ENCODE data around the gene GPR33. TPM values are rescaled to one million over a fixed set of nuclear protein-coding genes. Genes with fewer than 3 reads are reported as not detected.

Gene GPR33
- total RNA-seq, 1 experiment from 2014 or later: not detected

DNA sequence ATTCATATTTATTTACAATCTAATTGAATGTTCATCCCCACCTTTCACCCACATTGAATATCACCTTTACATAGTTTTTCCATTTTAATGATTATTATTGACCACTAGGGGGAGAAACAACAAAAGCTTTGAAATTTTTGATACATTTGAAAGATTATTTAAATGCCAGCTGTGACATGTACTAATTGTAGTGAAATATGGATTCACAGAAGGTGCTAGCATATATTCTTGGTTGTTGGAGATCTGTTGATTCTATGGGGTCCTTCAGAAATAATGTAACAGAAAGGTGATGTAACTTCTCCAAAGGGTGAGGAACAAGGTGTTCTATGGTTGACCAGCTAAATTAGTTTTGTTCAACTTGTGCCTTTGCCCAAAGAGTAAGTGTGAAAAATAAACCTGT, 22.4 kb upstream of the GPR33 start:
- no peak for ATAC-seq
- H3K9me3 Mint-ChIP-seq: no peaks in the 10 kb centered on the region
- H3K36me3 Mint-ChIP-seq: no peaks in the 10 kb centered on the region
- no peak overlapping the region for H3K4me3 Mint-ChIP-seq
- ChIA-PET CTCF (interaction anchor here (0.6 to 1.6 kb wide), 21 partner anchors 8 to 745 kb away, joined by 3 to 6 read pairs (median 3); partner anchors contain the start of genes DTD2 and HEATR5A), POLR2A (no interaction called here)
- DNase-seq (ENCODE audit: low spot score): no peak
- TF ChIP-seq, protein P1, sequence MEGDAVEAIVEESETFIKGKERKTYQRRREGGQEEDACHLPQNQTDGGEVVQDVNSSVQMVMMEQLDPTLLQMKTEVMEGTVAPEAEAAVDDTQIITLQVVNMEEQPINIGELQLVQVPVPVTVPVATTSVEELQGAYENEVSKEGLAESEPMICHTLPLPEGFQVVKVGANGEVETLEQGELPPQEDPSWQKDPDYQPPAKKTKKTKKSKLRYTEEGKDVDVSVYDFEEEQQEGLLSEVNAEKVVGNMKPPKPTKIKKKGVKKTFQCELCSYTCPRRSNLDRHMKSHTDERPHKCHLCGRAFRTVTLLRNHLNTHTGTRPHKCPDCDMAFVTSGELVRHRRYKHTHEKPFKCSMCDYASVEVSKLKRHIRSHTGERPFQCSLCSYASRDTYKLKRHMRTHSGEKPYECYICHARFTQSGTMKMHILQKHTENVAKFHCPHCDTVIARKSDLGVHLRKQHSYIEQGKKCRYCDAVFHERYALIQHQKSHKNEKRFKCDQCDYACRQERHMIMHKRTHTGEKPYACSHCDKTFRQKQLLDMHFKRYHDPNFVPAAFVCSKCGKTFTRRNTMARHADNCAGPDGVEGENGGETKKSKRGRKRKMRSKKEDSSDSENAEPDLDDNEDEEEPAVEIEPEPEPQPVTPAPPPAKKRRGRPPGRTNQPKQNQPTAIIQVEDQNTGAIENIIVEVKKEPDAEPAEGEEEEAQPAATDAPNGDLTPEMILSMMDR (IDR thresholded peaks at IDR 0.05): peak; percentile 58
- TF ChIP-seq NFYB (CRISPR knock-in tag; conservative IDR thresholded peaks at IDR 0.05; ENCODE audit: low read depth) (no peak), ZNF423 (CRISPR knock-in tag; IDR thresholded peaks at IDR 0.05) (no peak)
- no peaks in the 10 kb centered on the region for H3K4me1 Mint-ChIP-seq
- no peaks in the 10 kb centered on the region for H3K27me3 Mint-ChIP-seq (ENCODE audit: low read depth)
- H3K27ac Mint-ChIP-seq: no peak overlapping the region

DNA sequence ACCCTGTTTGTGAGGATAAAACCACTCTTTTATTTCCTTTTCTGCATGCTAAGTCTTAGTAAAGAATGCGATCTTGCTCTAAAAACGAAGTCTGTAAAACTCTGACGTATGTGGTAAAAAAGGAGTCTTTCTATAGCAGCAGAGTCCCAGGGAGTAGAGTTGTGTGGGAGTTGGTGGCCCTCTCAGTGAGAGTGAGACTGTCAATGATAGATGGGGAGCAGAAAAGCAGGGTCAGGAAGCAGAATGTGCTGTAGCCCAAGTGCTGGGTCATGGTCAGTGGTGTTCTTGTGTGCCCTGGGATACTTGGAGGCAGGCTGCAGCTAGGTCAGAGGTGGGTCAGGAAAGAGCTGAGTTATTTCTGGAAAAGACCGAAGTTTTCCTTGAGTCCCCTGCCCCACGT, 20.3 kb upstream of the GPR33 start:
- Mint-ChIP-seq H3K27me3 (ENCODE audit: low read depth) (no peaks in the 10 kb centered on the region), H3K27ac (peak overlapping the region; percentile 12; the same call in 1 of the 2 replicates), H3K4me1 (no peaks in the 10 kb centered on the region), H3K4me3 (no peak overlapping the region), H3K9me3 (no peaks in the 10 kb centered on the region), H3K36me3 (no peaks in the 10 kb centered on the region)
- TF ChIP-seq, protein P2, sequence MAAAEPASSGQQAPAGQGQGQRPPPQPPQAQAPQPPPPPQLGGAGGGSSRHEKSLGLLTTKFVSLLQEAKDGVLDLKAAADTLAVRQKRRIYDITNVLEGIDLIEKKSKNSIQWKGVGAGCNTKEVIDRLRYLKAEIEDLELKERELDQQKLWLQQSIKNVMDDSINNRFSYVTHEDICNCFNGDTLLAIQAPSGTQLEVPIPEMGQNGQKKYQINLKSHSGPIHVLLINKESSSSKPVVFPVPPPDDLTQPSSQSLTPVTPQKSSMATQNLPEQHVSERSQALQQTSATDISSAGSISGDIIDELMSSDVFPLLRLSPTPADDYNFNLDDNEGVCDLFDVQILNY (CRISPR knock-in tag; IDR thresholded peaks at IDR 0.05): no peak
- TF ChIP-seq, protein P3, sequence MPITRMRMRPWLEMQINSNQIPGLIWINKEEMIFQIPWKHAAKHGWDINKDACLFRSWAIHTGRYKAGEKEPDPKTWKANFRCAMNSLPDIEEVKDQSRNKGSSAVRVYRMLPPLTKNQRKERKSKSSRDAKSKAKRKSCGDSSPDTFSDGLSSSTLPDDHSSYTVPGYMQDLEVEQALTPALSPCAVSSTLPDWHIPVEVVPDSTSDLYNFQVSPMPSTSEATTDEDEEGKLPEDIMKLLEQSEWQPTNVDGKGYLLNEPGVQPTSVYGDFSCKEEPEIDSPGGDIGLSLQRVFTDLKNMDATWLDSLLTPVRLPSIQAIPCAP (CRISPR knock-in tag; IDR thresholded peaks at IDR 0.05): no peak
- TF ChIP-seq RELA (CRISPR knock-in tag; IDR thresholded peaks at IDR 0.05; ENCODE audit: borderline replicate concordance): no peak
- TF ChIP-seq, protein P4, sequence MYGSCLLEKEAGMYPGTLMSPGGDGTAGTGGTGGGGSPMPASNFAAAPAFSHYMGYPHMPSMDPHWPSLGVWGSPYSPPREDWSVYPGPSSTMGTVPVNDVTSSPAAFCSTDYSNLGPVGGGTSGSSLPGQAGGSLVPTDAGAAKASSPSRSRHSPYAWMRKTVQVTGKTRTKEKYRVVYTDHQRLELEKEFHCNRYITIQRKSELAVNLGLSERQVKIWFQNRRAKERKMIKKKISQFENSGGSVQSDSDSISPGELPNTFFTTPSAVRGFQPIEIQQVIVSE (CRISPR knock-in tag; IDR thresholded peaks at IDR 0.05; ENCODE audit: borderline replicate concordance): no peak
- CTCF ChIA-PET: no interaction called here
- DNase-seq (ENCODE audit: low spot score) (no peak), ATAC-seq (no peak)
- POLR2A ChIA-PET: no interaction called here

DNA sequence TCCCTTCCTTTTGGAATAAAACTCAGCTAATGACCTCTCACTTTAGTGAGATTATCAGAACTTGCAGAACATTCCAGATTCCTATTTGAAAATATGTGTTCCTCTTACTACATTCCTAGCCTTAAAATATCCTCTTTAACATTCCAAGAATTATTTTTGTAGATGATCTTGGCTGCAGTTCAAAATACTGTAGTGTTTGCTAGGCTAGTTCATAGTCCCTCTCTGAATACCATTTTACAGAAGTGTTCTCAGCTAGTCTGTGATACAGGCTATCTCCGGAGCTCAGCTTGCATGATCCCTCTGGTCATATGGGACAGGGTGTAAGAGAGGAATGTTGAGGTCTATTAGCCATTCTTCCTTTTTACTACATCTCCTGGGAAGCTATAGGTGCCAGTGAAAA, 17.6 kb upstream of the GPR33 start:
- no peak for ATAC-seq
- Mint-ChIP-seq H3K27me3 (ENCODE audit: low read depth) (no peaks in the 10 kb centered on the region), H3K4me3 (no peak overlapping the region), H3K36me3 (no peaks in the 10 kb centered on the region), H3K4me1 (no peaks in the 10 kb centered on the region), H3K27ac (no peak overlapping the region), H3K9me3 (no peaks in the 10 kb centered on the region)
- no peak for DNase-seq (ENCODE audit: low spot score)
- TF ChIP-seq RELA (CRISPR knock-in tag; IDR thresholded peaks at IDR 0.05; ENCODE audit: borderline replicate concordance) (no peak), NR2C2 (CRISPR knock-in tag; IDR thresholded peaks at IDR 0.05) (no peak), NR3C1 (CRISPR knock-in tag; conservative IDR thresholded peaks at IDR 0.05; ENCODE audit: low read depth) (no peak), SMAD3 (CRISPR knock-in tag; IDR thresholded peaks at IDR 0.05; ENCODE audit: borderline replicate concordance) (no peak), ZNF219 (CRISPR knock-in tag; IDR thresholded peaks at IDR 0.05; ENCODE audit: borderline replicate concordance) (no peak), RORB (CRISPR knock-in tag; IDR thresholded peaks at IDR 0.05) (no peak), EMX1 (CRISPR knock-in tag; IDR thresholded peaks at IDR 0.05) (no peak), PRRX2 (CRISPR knock-in tag; IDR thresholded peaks at IDR 0.05) (no peak), HMGA2 (CRISPR knock-in tag; IDR thresholded peaks at IDR 0.05) (no peak)
- TF ChIP-seq, protein P5, sequence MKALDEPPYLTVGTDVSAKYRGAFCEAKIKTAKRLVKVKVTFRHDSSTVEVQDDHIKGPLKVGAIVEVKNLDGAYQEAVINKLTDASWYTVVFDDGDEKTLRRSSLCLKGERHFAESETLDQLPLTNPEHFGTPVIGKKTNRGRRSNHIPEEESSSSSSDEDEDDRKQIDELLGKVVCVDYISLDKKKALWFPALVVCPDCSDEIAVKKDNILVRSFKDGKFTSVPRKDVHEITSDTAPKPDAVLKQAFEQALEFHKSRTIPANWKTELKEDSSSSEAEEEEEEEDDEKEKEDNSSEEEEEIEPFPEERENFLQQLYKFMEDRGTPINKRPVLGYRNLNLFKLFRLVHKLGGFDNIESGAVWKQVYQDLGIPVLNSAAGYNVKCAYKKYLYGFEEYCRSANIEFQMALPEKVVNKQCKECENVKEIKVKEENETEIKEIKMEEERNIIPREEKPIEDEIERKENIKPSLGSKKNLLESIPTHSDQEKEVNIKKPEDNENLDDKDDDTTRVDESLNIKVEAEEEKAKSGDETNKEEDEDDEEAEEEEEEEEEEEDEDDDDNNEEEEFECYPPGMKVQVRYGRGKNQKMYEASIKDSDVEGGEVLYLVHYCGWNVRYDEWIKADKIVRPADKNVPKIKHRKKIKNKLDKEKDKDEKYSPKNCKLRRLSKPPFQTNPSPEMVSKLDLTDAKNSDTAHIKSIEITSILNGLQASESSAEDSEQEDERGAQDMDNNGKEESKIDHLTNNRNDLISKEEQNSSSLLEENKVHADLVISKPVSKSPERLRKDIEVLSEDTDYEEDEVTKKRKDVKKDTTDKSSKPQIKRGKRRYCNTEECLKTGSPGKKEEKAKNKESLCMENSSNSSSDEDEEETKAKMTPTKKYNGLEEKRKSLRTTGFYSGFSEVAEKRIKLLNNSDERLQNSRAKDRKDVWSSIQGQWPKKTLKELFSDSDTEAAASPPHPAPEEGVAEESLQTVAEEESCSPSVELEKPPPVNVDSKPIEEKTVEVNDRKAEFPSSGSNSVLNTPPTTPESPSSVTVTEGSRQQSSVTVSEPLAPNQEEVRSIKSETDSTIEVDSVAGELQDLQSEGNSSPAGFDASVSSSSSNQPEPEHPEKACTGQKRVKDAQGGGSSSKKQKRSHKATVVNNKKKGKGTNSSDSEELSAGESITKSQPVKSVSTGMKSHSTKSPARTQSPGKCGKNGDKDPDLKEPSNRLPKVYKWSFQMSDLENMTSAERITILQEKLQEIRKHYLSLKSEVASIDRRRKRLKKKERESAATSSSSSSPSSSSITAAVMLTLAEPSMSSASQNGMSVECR (CRISPR knock-in tag; IDR thresholded peaks at IDR 0.05; ENCODE audit: borderline replicate concordance): no peak
- TF ChIP-seq, protein P6, sequence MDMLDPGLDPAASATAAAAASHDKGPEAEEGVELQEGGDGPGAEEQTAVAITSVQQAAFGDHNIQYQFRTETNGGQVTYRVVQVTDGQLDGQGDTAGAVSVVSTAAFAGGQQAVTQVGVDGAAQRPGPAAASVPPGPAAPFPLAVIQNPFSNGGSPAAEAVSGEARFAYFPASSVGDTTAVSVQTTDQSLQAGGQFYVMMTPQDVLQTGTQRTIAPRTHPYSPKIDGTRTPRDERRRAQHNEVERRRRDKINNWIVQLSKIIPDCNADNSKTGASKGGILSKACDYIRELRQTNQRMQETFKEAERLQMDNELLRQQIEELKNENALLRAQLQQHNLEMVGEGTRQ (CRISPR knock-in tag; IDR thresholded peaks at IDR 0.05): no peak
- TF ChIP-seq, protein P7, sequence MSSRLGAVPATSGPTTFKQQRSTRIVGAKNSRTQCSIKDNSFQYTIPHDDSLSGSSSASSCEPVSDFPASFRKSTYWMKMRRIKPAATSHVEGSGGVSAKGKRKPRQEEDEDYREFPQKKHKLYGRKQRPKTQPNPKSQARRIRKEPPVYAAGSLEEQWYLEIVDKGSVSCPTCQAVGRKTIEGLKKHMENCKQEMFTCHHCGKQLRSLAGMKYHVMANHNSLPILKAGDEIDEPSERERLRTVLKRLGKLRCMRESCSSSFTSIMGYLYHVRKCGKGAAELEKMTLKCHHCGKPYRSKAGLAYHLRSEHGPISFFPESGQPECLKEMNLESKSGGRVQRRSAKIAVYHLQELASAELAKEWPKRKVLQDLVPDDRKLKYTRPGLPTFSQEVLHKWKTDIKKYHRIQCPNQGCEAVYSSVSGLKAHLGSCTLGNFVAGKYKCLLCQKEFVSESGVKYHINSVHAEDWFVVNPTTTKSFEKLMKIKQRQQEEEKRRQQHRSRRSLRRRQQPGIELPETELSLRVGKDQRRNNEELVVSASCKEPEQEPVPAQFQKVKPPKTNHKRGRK (CRISPR knock-in tag; IDR thresholded peaks at IDR 0.05; ENCODE audit: borderline replicate concordance): no peak
- TF ChIP-seq, protein P8, sequence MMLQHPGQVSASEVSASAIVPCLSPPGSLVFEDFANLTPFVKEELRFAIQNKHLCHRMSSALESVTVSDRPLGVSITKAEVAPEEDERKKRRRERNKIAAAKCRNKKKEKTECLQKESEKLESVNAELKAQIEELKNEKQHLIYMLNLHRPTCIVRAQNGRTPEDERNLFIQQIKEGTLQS (CRISPR knock-in tag; conservative IDR thresholded peaks at IDR 0.05): no peak
- TF ChIP-seq, protein P3 (CRISPR knock-in tag; IDR thresholded peaks at IDR 0.05): no peak
- POLR2A ChIA-PET: no interaction called here
- CTCF ChIA-PET: no interaction called here
